Testis (tissue), 2 donors: ENCODE data around the gene SDHA.
"Not testable (repeated sequence)": the region's sequence is repeated elsewhere in the genome, so short reads cannot be mapped to it uniquely, and the experiment has no call there.

Experiments
- CTCF ChIP-seq, 3 experiments: fragments of 450-650 bp in 2 of 3; fragments of 200-600 bp in 1 of 3; sonication (generic) in 1 of 3; IDR thresholded peaks; one replicate each; pipeline ENCODE4 v1.5.1; 2016 to 2019; ENCODE audit warnings: antibody characterized with exemption in 3 of 3, mild to moderate bottlenecking in 2 of 3, moderate library complexity in 1 of 3
- POLR2A ChIP-seq: fragments of 450-650 bp; IDR thresholded peaks from one replicate; pipeline ENCODE4 v1.6.1; 2017; ENCODE audit warnings: antibody characterized with exemption, mild to moderate bottlenecking, moderate library complexity

GRCh38 chr5:251538-251937, 33.4 kb downstream of the SDHA start:
- not testable (repeated sequence) for TF ChIP-seq CTCF (IDR thresholded peaks at IDR 0.05); POLR2A
